Esophagus (tissue), 2 donors: Measurements from ENCODE around the gene SLC17A8. TPM values are rescaled to one million over a fixed set of nuclear protein-coding genes. Genes with fewer than 3 reads are reported as not detected.
"Not testable (repeated sequence)": the region's sequence is repeated elsewhere in the genome, so short reads cannot be mapped to it uniquely, and the experiment has no call there.

Source experiments
- H3K27ac ChIP-seq, 2 donors: one replicate each; pipeline ENCODE4 v1.5.1; 2013; ENCODE audit warnings: low read depth in 2 of 2, mild to moderate bottlenecking in 2 of 2, inconsistent platforms in 1 of 2, low read length in 1 of 2, moderate library complexity in 1 of 2
- H3K27me3 ChIP-seq, 2 donors: one replicate each; pipeline ENCODE4 v1.6.1; 2013; ENCODE audit warnings: low read length in 2 of 2, control low read depth in 1 of 2, mild to moderate bottlenecking in 1 of 2; ENCODE audit not compliant: insufficient read depth in 2 of 2, control insufficient read depth in 1 of 2
- H3K36me3 ChIP-seq, 2 donors: one replicate each; pipeline ENCODE4 v1.6.1; 2013; ENCODE audit warnings: low read length in 1 of 2; ENCODE audit not compliant: control insufficient read depth in 2 of 2, insufficient read depth in 2 of 2
- H3K4me1 ChIP-seq, 2 donors: one replicate each; pipeline ENCODE4 v1.6.1; 2013; ENCODE audit warnings: low read length in 1 of 2; ENCODE audit not compliant: control insufficient read depth in 2 of 2, insufficient read depth in 2 of 2
- H3K4me3 ChIP-seq, 2 donors: one replicate each; pipeline ENCODE4 v1.5.1; 2013; ENCODE audit warnings: low read length in 2 of 2, mild to moderate bottlenecking in 2 of 2, low read depth in 1 of 2, moderate library complexity in 1 of 2
- H3K9me3 ChIP-seq, 2 donors: one replicate each; pipeline ENCODE4 v1.6.1; 2013; ENCODE audit warnings: mild to moderate bottlenecking in 2 of 2, low read depth in 1 of 2, low read length in 1 of 2, moderate library complexity in 1 of 2; ENCODE audit not compliant: control insufficient read depth in 2 of 2, insufficient read depth in 1 of 2
- WGBS, 2 donors: extraction: QIAGEN DNeasy Blood & Tissue Kit; methylation state at CpG; one replicate each; pipeline ENCODE4 v1.1.7; 2013; 5-methylcytosine and 5-hydroxymethylcytosine counted together
- polyA plus RNA-seq, 2 donors: library from polyadenylated mRNA; stranded (reverse); fragments of 200-250 nt; gene quantifications; one replicate each; pipeline ENCODE4 v1.2.3, GENCODE V29; 2013
- donor health status: healthy with polysubstance abuse.
- donor health status: Bipolar disorder and iron deficiency.

SLC17A8 gene
- polyA plus RNA-seq, 2 donors, result not detected

- no peaks in the 10 kb centered on the region for H3K4me1 ChIP-seq
- no peaks in the 10 kb centered on the region for H3K27me3 ChIP-seq
- no peaks in the 10 kb centered on the region for H3K9me3 ChIP-seq
- H3K4me3 ChIP-seq, result no peak overlapping the region
- H3K27ac ChIP-seq, result no peak overlapping the region
- H3K36me3 ChIP-seq, result no peaks in the 10 kb centered on the region
- WGBS, 2 donors, result 77% methylated on average over 2 of the region's 2 CpGs
Observed at GRCh38 chr12:100403446-100403845, 46.6 kb downstream of the SLC17A8 start.

GRCh38 chr12:100404769-100405407, 48.0 kb downstream of the SLC17A8 start:
- Histone ChIP-seq H3K9me3 (no peaks in the 10 kb centered on the region), H3K27ac (no peak overlapping the region), H3K4me1 (no peaks in the 10 kb centered on the region), H3K27me3 (no peaks in the 10 kb centered on the region), H3K36me3 (no peaks in the 10 kb centered on the region), H3K4me3 (no peak overlapping the region)
- WGBS, 2 donors, result 64 to 65% methylated on average over 10 of the region's 10 CpGs

- no peaks in the 10 kb centered on the region for H3K36me3 ChIP-seq
- H3K9me3 ChIP-seq, result no peaks in the 10 kb centered on the region
- no peaks in the 10 kb centered on the region for H3K27me3 ChIP-seq
- no peaks in the 10 kb centered on the region for H3K4me1 ChIP-seq
- H3K4me3 ChIP-seq, result no peak overlapping the region
- WGBS, 2 donors, result 80 to 90% methylated on average over 6 of the region's 6 CpGs
- no peak overlapping the region for H3K27ac ChIP-seq
Observed at GRCh38 chr12:100413001-100413400, 56.1 kb downstream of the SLC17A8 start.

- 65 to 70% methylated on average over 4 of the region's 4 CpGs for WGBS, 2 donors
- no peaks in the 10 kb centered on the region for H3K4me1 ChIP-seq
- no peaks in the 10 kb centered on the region for H3K9me3 ChIP-seq
- no peaks in the 10 kb centered on the region for H3K36me3 ChIP-seq
- no peak overlapping the region for H3K27ac ChIP-seq
- H3K4me3 ChIP-seq, result no peak overlapping the region
- no peaks in the 10 kb centered on the region for H3K27me3 ChIP-seq
Observed at GRCh38 chr12:100414739-100415138, 57.9 kb downstream of the SLC17A8 start.

GRCh38 chr12:100422646-100423045, 65.8 kb downstream of the SLC17A8 start:
- H3K36me3 ChIP-seq, result no peaks in the 10 kb centered on the region
- no peak overlapping the region for H3K4me3 ChIP-seq
- no peak overlapping the region for H3K27ac ChIP-seq

GRCh38 chr12:100426145-100426544, 69.3 kb downstream of the SLC17A8 start:
- peaks cover 0 to 3% of the 10 kb centered on the region in 2 donors for H3K9me3 ChIP-seq
- no peak overlapping the region for H3K27ac ChIP-seq
- WGBS, 2 donors, result 16 to 18% methylated on average over 1 of the region's 1 CpG
- no peak overlapping the region for H3K4me3 ChIP-seq
- H3K27me3 ChIP-seq, result no peaks in the 10 kb centered on the region
- no peaks in the 10 kb centered on the region for H3K4me1 ChIP-seq
- no peaks in the 10 kb centered on the region for H3K36me3 ChIP-seq

More at GRCh38 chr12:100422646-100423045, 65.8 kb downstream of the SLC17A8 start:
- no peaks in the 10 kb centered on the region for H3K27me3 ChIP-seq
- H3K4me1 ChIP-seq, result no peaks in the 10 kb centered on the region
- H3K9me3 ChIP-seq, result no peaks in the 10 kb centered on the region

- Histone ChIP-seq H3K27ac (no peak overlapping the region), H3K4me1 (no peaks in the 10 kb centered on the region), H3K4me3 (no peak overlapping the region), H3K9me3 (peaks cover 0 to 3% of the 10 kb centered on the region in 2 donors), H3K36me3 (no peaks in the 10 kb centered on the region), H3K27me3 (no peaks in the 10 kb centered on the region)
- 54 to 67% methylated on average over 3 of the region's 3 CpGs for WGBS, 2 donors
Observed at GRCh38 chr12:100427078-100427477, 70.2 kb downstream of the SLC17A8 start.

GRCh38 chr12:100430251-100430650, 73.4 kb downstream of the SLC17A8 start:
- not testable (repeated sequence) for H3K4me3 ChIP-seq, H3K9me3 ChIP-seq, H3K27ac ChIP-seq, H3K27me3 ChIP-seq, H3K4me1 ChIP-seq, H3K36me3 ChIP-seq
- 96% methylated on average over 19 to 32 of the region's 32 CpGs for WGBS, 2 donors

GRCh38 chr12:100433701-100434100, 76.8 kb downstream of the SLC17A8 start:
- Histone ChIP-seq H3K27me3 (no peaks in the 10 kb centered on the region), H3K4me1 (no peaks in the 10 kb centered on the region), H3K9me3 (no peaks in the 10 kb centered on the region), H3K4me3 (no peak overlapping the region), H3K27ac (no peak overlapping the region), H3K36me3 (no peaks in the 10 kb centered on the region)
- 50 to 56% methylated on average over 2 of the region's 2 CpGs for WGBS, 2 donors

GRCh38 chr12:100434177-100434576, 77.3 kb downstream of the SLC17A8 start:
- Histone ChIP-seq H3K9me3 (no peaks in the 10 kb centered on the region), H3K4me1 (no peaks in the 10 kb centered on the region), H3K4me3 (no peak overlapping the region), H3K36me3 (no peaks in the 10 kb centered on the region), H3K27ac (no peak overlapping the region), H3K27me3 (no peaks in the 10 kb centered on the region)
